NCI-H1930 (cell line): ENCODE results near the gene KDM7A.
A peak's percentile ranks its signal among the peaks of the same experiment; 100 is the strongest.
"Not testable (repeated sequence)": the region's sequence is repeated elsewhere in the genome, so short reads cannot be mapped to it uniquely, and the experiment has no call there.

ENCODE experiments used
- DNase-seq, 2 experiments: peaks; one replicate each; lab custom pipeline; 2025; lab: John Stamatoyannopoulos, UW

KDM7A gene

DNA sequence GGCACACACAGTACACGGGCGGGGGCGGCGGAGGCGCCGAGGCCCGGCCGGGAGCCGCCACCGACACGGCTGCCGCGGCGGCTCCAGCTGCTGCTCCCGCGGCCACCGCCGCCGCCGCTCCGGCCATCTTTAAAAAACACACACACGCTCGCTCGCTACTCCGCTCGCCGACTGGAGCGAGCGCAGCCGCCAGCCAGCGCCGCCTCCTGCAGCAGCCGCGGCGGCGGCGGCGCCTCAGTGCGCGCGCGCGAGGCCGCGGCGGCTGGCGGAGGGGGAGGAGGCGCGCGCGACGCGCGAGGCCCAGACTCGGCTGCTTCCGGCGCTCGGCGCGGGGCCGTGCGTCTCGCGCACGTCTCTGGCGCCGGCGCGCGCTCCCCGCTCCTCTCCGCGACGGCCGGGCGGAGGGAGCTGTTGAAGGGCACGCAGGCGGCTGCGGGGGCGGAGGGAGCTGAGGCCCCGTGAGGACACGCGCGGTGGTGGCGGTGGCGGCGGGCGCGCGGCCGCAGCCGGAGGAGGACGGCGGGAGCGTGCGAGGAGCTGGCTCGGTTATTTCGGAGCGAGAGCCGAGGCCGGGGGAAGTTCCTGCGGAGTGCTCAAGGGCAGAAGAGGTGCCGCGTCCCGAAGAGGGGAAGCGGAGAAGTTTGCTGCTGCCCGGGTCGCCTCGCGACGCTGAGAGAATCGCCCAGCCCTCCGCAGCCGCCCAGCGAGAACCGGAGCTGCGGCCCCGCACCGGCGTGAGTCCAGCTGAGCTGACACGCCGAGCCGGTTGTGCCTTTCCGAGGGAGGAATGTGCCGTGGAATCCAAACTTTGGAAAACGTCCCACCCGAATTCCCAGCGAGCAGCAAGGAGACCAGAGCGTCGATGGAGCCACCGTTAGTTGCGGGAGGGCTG, at the start of gene KDM7A:
Gene KDM7A, minus strand, starts transcription at position 173 of the 892 bp plus-strand sequence. Its CDS starts 46 bp downstream, at position 127.
- DNase-seq = peak; percentile 84 to 95

DNA sequence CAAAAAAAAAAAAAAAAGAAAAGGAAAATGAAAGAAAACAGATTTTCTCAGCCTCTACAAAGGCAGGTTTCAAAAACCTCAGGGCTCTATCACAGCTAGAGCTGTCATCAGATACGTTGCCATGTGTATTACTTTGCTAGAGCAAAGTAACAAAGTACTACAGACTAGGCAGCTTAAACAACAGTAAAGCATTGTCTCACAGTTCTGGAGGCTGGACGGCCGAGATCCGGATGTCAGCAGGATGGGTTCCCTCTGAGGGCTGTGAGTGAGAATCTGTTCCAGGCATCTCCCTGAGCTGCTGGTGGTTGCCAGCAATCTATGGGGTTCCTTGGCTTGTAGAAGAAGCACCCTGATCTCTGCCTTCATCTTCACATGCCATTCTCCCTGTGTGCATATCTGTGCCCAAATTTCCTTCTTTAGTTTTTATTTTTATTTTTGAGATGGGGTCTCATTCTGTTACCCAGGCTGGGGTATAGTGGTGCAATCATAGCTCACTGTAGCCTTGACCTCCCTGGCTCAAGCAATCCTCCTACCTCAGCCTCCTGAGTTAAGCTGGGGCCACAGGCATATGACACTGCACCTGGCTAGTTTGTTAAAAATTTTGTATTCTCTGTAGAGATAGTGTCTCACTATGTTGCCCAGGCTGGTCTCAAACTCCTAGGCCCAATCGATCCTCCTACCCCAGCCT, 48.9 kb upstream of the KDM7A start:
- DNase-seq = no peak

GRCh38 chr7:140223515-140224221, 46.9 kb upstream of the KDM7A start:
- DNase-seq = no peak

DNA sequence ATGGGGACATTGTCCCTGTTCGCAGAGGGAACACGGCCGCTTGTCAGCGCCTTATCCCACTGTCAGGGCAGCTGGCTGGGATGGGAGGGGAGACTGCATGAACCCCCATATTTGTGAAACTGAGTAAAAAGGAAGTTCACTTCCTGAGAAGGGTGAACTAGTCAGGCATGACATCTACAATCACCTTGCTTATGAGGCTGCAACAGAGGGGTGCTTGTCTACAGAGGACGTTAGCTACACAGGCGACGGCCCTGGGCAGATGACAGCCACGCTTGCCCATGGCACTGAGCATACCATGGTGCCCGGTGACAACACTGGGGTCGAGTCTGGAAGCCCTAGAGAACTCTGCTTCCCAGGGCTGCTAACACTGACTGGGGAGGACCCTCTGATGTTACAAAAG, 46.0 kb upstream of the KDM7A start:
- no peak for DNase-seq

DNA sequence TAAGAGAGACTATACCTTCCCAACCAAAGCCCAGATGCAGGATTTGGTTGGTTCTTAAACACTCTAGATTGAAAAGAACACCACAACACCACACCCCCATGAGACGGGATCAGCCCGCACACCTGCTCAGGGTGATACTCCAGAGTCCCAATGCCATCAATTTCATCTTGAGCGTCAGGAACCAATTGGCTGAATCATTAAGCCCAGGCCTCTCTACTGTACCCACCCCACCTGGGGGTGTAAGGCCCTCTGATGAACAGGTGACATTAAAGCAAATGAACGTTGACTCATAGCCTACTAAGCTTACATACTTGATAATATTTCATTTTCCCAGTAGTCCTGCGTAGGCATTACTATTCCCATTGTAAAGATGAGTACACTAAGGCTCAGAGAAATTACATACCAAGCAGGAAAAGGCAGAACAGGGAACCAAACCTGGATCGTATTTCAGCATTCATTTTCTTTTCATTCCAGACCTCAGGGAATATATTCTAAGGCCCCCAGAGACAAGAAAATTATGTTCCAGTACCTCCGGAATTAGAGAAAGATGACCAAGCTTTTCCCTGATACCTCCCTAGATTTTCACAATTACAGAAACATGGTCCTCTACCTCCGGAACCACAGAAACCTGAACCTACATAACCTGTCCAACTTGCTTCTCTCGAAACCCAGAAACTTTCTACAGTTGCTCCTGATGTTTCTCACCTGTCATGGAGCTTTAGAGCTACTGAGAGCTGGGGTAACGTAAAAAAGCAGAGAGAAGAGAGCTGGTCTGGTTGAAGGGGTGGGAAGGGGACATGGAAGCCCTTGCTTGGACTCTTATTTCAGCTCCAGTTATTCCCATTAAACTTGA, 43.1 kb upstream of the KDM7A start:
- DNase-seq = no peak

- DNase-seq = no peak
Measured at GRCh38 chr7:140218656-140219055, 41.9 kb upstream of the KDM7A start.

GRCh38 chr7:140217750-140218501, 41.1 kb upstream of the KDM7A start:
- DNase-seq = no peak

DNA sequence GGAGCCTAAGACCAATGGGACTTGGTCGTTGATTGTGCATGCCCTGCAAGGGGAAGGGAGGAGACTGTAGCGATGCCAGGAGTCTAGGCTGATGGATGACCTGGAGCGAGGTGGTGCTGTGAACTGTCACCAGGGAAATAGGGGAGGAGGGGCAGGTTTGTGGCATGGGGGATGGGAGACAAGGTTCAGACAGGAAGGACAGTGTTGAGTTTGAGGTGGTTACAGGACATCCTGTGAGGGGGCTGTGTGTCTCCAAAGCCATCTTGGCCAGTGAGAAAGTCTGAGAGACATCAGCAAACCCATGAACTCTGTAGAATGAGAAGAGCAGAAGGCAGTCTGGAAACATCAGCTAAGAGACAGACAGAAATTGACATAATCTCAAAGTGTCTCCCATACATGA, 38.5 kb upstream of the KDM7A start:
- no peak for DNase-seq

GRCh38 chr7:140214075-140214684, 37.4 kb upstream of the KDM7A start:
- no peak for DNase-seq

DNA sequence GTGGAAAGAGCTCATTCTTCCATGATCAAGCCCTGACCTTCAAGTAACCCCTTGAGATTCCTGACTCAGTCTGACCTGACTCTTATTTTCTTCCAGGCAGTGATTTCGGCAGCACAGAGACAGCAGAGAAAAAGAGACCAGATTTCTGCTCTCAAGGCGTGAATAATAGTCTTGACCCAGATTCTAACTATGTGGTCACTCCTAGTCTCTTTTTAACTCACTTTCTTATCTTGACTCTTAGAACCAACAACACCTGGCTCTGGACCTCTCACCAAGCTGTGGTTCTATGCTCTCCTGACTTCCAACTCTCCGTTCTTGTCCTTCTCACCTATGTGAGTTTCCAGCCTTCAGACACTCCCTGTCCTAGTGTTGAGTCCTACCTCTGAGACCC, 36.9 kb upstream of the KDM7A start:
- DNase-seq = no peak

GRCh38 chr7:140212100-140212881, 35.5 kb upstream of the KDM7A start:
- DNase-seq = no peak

- no peak for DNase-seq
Measured at GRCh38 chr7:140211698-140212097, 34.9 kb upstream of the KDM7A start.

GRCh38 chr7:140209866-140210609, 33.3 kb upstream of the KDM7A start:
- DNase-seq = no peak

- no peak for DNase-seq
Measured at GRCh38 chr7:140206616-140207389, 30.0 kb upstream of the KDM7A start.

GRCh38 chr7:140205600-140205999, 28.8 kb upstream of the KDM7A start:
- no peak for DNase-seq

DNA sequence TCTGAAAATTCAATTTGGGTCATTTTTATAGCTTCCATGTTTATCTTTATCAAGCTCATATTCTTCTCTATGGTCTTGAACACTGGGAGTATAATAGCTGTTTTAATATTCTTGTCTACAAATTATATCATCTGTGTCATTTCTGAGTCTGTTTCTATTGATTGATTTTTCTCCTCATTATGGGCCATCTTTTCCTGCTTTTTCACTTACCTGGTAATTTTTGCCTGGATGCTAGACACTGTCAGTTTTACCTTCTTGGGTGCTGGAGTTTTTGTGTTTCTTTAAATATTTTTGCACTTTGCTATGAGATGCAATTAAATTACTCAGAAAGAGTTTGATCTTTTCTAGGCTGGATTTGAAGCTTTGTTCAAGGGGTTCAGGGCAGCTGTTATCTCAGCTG, 26.8 kb upstream of the KDM7A start:
- no peak for DNase-seq

DNA sequence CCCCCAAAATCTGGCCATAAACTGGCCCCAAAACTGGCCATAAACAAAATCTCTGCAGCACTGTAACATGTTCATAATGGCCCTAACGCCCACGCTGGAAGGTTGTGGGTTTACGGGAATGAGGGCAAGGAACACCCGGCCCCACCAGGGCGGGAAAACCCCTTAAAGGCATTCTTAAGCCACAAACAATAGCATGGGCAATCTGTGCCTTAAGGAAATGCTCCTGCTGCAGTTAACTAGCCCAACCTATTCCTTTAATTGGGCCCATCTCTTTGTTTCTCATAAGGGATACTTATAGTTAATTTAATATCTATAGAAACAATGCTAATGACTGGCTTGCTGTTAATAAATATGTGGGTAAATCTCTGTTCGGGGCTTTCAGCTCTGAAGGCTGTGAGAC, 26.2 kb upstream of the KDM7A start:
- not testable (repeated sequence) for DNase-seq

DNA sequence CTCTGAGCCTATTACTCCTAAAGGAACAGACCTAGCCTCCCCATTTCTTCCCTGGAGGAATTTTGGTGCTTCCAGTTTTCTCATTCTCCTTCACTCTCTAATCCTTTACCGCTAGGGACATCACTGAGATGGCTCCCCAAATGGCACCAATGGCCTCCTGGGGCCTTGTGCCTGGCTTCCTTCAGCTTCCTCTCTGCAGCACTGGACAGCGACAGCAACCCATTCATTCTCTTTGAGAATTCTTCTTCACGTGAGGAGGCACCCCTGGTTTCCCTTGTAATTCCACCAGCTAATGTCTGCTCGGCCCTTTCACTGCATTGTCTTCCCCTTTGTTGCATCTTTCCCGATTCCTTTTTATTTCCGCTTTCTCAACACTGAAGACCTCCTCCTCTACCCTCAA, 24.6 kb upstream of the KDM7A start:
- no peak for DNase-seq
